Stimulated activated CD4-positive, alpha-beta T cell treated with anti-CD3 and anti-CD28 coated beads, Interleukin-4, amount 100 ng/mL, for 48 hours (primary cell): Measurements from ENCODE around the gene BAHD1.

Experiments used
- DNase-seq, 2 donors: peaks; one replicate each; pipeline ENCODE4 v3.0.0-alpha.2; 2020; ENCODE audit warnings: low read depth in 2 of 2

Gene BAHD1

GRCh38 chr15:40440743-40441564, at the start of gene BAHD1:
BAHD1 (plus strand) TSS chr15:40440953; CDS start chr15:40458465, 17,512 bp downstream.
- peak; percentile 93 to 95 for DNase-seq

GRCh38 chr15:40392986-40393948, 47.5 kb upstream of the BAHD1 start:
- no peak for DNase-seq

GRCh38 chr15:40397688-40398412, 42.9 kb upstream of the BAHD1 start:
- no peak for DNase-seq

- no peak for DNase-seq
Observed at GRCh38 chr15:40398413-40398873, 42.3 kb upstream of the BAHD1 start.

DNA sequence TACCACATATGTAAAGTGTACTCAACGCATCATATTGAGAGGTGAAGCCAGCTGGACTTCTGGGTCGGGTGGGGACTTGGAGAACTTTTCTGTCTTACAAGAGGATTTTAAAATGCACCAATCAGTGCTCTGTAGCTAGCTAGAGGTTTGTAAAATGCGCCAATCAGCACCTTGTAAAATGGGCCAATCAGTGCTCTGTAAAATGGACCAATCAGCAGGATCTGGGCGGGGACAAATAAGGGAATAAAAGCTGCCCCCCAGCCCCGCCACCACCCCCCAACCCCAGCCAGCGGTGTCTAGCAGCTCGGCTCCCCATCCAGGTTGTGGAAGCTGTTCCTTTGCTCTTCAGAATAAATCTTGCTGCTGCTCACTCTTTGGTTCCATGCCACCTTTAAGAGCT, 41.4 kb upstream of the BAHD1 start:
- DNase-seq: no peak

DNA sequence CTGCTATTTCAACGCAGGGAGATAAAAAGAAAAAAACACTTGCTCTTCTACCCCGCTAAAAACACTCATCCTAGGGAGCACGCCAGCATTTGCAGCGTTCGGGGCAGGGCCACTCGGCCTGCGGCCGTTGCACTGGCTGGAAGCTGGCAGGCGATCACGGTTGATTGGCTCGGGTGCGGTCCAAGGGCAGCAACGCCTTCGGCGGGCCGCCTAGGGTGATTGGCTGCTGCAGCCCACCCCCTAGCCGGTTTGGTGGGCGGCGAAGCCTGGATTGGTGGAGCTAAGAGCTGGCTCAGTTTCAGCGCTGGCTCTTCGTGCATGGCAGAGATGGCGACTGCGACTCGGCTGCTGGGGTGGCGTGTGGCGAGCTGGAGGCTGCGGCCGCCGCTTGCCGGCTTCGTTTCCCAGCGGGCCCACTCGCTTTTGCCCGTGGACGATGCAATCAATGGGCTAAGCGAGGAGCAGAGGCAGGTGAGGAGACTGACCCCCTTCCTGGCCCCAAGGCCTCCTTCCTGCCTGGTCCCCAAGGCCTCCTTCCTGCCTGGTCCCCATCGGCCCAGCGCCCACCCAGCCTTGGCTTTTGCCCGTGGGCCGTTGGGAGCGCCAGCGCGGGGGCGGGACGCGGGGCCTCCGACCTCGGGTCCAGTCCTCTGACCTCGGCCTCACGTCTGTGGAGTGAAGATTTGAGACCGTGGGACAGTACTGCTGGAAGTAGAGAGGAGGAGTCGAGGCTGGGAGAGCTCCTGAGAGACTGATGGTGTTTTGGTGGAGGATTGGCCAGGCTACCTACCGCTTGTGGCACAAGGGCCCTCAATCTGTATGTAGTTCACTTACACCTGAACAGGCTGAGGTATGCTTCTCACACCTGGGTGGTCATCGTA, 35.0 kb upstream of the BAHD1 start, which contains the start of gene IVD:
TSS of gene IVD (plus strand) at position 295 of the 881 bp plus-strand sequence. CDS start at position 328, 33 bp downstream.
- DNase-seq: peak; percentile 84 to 91

- no peak for DNase-seq
Observed at GRCh38 chr15:40407330-40407990, 33.3 kb upstream of the BAHD1 start.

GRCh38 chr15:40409366-40409765, 31.4 kb upstream of the BAHD1 start:
- DNase-seq: no peak

- DNase-seq: no peak
Observed at GRCh38 chr15:40410476-40410875, 30.3 kb upstream of the BAHD1 start.

- DNase-seq: no peak
Observed at GRCh38 chr15:40412095-40412759, 28.5 kb upstream of the BAHD1 start.

DNA sequence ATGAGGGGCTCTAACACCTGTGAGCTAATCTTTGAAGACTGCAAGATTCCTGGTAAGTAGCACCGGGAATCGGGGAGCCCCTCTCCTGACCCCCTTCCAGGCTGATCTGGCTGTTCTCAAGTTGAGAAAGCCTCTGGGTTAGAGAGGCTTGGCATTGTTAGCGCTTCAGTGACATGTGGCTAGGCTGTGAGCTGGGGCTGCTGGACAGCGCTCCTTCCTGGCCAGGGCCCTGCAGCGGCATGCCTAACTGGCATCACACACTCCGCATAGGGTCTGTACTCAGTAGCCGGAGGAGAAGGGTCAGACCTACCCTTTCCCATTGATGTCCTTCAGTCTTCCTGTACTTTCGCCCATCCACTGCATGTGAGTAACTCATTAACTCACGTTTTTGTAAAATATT, 27.7 kb upstream of the BAHD1 start:
- DNase-seq: no peak

DNA sequence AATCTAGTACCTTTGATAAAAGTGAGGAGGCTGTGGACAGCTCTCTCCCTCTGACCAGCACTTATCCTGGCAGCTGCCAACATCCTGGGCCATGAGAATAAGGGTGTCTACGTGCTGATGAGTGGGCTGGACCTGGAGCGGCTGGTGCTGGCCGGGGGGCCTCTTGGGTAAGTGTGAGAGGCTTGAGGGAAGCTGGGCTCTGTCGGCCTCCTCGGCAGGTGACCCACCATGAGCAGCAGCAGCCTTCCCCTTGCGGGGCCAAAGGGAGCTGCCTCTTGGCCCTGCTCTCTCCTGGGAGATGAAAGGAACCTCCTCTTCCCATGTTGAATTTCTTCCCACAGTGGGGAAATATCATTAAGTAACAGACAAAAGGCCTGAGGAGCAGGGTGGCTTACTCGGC, 25.9 kb upstream of the BAHD1 start:
- DNase-seq: no peak

- no peak for DNase-seq
Observed at GRCh38 chr15:40415226-40415625, 25.5 kb upstream of the BAHD1 start.

DNA sequence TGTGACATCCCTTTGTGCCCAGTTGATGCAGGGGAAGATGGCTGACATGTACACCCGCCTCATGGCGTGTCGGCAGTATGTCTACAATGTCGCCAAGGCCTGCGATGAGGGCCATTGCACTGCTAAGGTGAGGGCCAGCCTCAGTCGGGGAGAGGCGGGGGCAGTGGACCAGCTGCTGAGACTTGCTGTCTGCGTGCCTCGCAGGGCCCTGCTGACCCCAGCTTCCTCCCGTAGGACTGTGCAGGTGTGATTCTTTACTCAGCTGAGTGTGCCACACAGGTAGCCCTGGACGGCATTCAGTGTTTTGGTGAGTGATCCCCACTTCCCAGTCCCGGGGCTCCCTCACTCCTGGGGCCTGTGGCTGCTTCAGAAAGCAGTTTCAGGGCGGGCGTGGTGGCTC, 24.7 kb upstream of the BAHD1 start:
- no peak for DNase-seq

GRCh38 chr15:40418126-40418525, 22.6 kb upstream of the BAHD1 start:
- no peak for DNase-seq

- DNase-seq: no peak
Observed at GRCh38 chr15:40420071-40420713, 20.6 kb upstream of the BAHD1 start.

DNA sequence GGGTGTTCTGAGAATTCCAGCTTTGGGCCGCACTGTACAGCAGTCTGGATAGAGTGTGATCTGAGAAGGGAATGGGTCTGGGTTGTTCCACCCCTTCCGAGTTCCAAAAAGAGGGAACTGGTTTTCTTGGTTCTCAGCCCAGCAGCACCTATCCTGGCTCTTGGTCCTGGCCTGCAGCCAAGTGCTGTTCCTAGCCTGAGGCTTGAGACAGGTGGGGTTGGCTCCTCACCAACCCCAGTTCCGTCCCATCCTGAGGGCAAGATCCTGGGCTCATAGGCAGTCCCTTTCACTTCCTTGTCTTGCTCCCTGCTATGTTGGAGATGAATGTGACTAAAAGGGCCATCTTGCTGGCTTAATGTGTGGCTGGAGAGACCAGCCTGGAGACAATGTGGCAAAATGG, 20.0 kb upstream of the BAHD1 start:
- no peak for DNase-seq

- DNase-seq: peak; percentile 79 to 88
Observed at GRCh38 chr15:40421246-40422157, 19.3 kb upstream of the BAHD1 start.
